Activated T-cell treated with anti-CD3 and anti-CD28 coated beads for 48 hours (primary cell): ENCODE measurements around the gene PWWP2B.

Experiments
- DNase-seq: peaks from one replicate; pipeline ENCODE4 v3.0.0-alpha.2; 2020; ENCODE audit warnings: low read depth

PWWP2B gene

GRCh38 chr10:132460691-132461090, 63.7 kb downstream of the PWWP2B start:
- no peak for DNase-seq

GRCh38 chr10:132461103-132461682, 64.2 kb downstream of the PWWP2B start:
- no peak for DNase-seq

GRCh38 chr10:132461683-132462231, 64.8 kb downstream of the PWWP2B start:
- no peak for DNase-seq

GRCh38 chr10:132462463-132463332, 65.7 kb downstream of the PWWP2B start:
- DNase-seq, result no peak

GRCh38 chr10:132463333-132464255, 66.6 kb downstream of the PWWP2B start:
- DNase-seq, result no peak

GRCh38 chr10:132464256-132465192, 67.5 kb downstream of the PWWP2B start:
- DNase-seq, result no peak

GRCh38 chr10:132465193-132465888, 68.3 kb downstream of the PWWP2B start:
- DNase-seq, result no peak

- DNase-seq, result no peak
These were observed 69.0 kb downstream of the PWWP2B start for GRCh38 chr10:132465889-132466519.

- no peak for DNase-seq
These were observed 69.8 kb downstream of the PWWP2B start for GRCh38 chr10:132466520-132467463.
